Hepatocyte (in vitro differentiated cells): Measurements from ENCODE around the gene ENPP1.

Experiments
- CTCF ChIP-seq: fragments of 200-600 bp; sonication (generic); IDR thresholded peaks from 2 replicates; pipeline ENCODE4 v1.5.1; 2016; ENCODE audit warnings: antibody characterized with exemption, mild to moderate bottlenecking; ENCODE audit not compliant: poor library complexity
- EZH2 ChIP-seq: fragments of 200-600 bp; sonication (generic); IDR thresholded peaks from 2 replicates; pipeline ENCODE4 v1.6.1; 2016; ENCODE audit warnings: antibody characterized with exemption, mild to moderate bottlenecking, borderline replicate concordance
- EZH2phosphoT487 ChIP-seq: fragments of 200-600 bp; sonication (generic); IDR thresholded peaks from one replicate; pipeline ENCODE4 v1.6.1; 2018; ENCODE audit warnings: antibody characterized with exemption, mild to moderate bottlenecking, low read depth, moderate library complexity; ENCODE audit not compliant: unreplicated experiment, severe bottlenecking

GRCh38 chr6:131877999-131878789 lies 70.4 kb downstream of the ENPP1 start:
- TF ChIP-seq EZH2phosphoT487 (no peak), CTCF (no peak), EZH2 (no peak)
